ENCODE measurements around the gene RRP1.
"Not testable (repeated sequence)": the region's sequence is repeated elsewhere in the genome, so short reads cannot be mapped to it uniquely, and the experiment has no call there.

The RRP1 gene

DNA sequence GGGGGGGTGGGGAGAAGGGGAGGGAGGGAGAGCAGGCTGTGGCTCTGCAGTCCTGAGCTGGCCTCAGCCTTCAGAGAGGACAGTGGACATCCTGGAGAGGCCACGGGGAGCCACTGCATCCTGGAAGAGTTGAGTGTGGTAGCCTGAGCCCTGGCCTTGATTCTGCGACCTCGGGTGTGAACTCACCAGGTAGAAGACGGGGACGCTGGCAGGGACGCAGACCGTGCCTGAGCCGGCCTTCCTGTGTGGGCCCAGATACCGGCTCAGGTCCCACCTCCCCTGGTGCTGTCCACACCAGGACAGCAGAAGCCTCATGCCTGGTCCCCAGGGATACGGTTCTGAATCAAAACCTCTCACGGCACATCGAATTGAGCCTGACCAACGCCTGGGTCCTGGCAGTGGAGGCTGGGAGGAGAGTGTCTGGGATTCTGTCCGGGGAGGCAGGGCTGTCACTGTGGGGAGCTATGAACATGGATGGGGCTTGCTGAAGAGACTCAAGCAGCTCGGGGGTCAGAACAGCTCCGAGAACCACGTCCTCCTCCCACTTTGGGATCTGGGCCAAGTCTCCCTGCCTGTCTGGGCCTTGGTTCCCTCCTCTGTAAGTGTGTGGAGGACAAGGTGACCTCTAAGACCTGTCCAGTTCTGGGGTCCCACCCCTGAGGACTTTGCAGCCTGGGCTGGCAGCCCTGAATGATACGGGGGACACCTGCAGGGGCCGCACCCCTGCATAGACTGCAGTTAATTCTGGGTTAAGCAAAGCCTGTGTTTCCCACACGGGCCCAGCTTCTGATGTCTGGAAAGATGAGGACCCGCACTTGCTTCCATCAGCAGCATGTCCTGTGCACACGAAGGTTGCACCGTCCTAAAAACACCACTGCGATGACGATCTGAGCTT, 30.4 kb downstream of the RRP1 start:
- DNase-seq: no peak

DNA sequence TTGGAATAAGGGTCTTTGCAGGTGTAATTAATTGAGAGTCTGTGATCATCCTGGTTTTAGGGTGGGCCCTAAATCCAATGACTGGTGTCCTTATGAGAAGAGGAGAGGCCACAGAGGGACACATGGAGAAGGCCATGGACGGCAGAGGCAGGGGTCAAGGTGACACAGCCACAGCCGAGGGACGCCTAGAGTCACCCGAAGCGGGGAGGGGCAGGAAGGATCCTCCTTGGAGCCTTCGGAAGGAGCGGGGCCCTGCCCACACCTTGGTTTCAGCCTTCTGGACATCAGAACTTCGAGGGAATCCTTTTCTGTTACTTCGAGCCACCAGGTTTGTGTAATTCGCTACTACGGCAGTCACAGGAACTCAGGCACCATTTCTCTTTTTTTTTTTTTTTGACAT, 31.1 kb downstream of the RRP1 start:
- no peak for DNase-seq

DNA sequence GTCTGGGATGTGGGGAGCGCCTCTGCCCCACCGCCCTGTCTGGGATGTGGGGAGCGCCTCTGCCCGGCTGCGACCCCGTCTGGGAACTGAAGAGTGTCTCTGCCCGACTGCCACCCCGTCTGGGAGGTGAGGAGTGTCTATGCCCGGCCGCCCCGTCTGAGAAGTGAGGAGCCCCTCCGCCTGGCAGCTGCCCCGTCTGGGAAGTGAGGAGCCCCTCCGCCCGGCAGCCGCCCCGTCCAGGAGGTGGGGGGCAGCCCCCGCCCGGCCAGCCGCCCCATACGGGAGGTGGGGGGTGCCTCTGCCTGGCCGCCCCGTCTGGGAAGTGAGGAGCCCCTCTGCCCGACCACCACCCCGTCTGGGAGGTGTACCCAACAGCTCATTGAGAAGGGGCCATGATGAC, 32.8 kb downstream of the RRP1 start:
- not testable (repeated sequence) for DNase-seq

DNA sequence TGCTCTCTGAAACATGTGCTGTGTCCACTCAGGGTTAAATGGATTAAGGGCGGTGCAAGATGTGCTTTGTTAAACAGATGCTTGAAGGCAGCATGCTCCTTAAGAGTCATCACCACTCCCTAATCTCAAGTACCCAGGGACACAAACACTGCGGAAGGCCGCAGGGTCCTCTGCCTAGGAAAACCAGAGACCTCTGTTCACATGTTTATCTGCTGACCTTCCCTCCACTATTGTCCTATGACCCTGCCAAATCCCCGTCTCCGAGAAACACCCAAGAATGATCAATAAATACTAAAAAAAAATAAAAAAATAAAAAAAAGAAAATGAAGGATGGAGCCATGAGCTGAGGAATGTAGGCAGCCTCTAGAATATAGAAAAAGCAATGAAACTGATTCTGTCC, 33.4 kb downstream of the RRP1 start:
- not testable (repeated sequence) for DNase-seq

DNA sequence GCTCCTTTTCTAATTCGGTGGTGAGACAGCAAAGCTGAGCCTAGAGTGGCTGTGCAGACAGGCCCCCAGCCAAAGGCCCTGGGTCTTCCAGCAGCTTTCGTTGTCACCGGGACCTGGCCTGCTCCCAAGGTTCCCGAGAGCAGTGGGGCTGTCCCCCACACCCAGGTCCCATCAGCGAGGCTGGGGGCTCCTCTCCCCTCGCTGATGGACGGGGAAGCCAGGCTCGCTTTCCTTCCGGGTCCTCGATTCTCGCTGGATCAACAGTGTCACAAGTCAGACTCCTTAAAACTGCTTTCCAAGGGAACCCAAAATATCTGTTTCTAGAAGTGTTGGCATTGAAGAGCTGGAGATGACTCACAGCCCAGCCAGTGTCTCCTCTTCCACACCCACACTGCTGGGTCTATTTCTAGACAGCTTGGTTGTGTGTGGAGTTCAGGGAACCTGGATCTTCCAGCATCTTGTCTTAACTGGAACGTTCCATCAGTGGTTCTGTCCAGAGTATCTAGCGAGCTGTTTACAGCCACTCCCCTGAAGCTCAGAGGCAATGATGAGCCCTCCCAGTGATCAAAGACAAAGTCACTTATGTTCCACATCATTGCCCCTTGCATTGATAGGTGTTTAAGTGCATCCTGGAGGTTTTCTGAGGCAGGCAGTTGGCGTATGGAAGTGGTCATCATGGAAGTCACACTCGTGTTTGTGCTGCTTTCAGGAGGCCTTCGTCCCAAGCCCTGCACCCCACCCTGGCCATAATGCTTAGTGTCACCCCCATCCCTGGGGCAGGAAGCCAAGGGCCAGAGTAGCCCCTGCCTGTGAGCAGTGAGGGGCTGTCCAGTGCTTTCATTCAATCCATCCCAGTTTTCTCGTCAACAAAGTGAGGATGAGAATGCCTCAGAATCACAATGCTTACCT, 35.2 kb downstream of the RRP1 start:
- no peak for DNase-seq

DNA sequence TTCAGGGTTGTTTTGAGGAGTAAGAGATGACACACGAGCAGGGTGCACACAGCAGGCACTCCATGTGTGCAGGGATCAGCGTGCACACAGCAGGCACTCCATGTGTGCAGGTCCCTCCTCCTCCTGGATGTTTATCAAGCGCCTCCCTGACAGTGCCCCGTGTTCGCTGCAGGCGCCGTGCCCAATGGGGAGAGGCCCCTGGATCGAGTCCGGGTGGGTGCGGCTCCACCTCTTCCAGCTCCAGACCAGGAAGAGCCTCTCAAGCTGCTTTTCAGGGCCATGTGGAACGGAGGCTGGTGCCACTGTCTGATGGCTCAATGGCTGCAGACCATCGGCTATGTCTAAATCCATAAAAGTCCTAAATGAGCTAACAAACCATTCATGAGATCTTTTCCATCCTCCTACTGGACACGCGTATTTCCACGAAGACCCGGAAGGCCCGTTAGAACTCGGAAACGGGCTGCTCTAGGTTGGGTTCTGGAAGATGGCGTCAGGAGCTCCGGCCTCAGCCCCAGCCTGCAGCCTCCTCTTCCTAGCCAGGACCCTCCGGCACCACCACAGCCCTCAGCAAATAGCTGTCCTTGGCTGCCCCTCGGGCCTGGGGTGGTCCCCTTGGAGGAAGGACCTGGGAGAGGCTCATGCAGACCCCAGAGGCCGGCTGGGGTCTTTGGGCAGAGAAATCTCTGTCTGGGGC, 36.0 kb downstream of the RRP1 start:
- no peak for DNase-seq

DNA sequence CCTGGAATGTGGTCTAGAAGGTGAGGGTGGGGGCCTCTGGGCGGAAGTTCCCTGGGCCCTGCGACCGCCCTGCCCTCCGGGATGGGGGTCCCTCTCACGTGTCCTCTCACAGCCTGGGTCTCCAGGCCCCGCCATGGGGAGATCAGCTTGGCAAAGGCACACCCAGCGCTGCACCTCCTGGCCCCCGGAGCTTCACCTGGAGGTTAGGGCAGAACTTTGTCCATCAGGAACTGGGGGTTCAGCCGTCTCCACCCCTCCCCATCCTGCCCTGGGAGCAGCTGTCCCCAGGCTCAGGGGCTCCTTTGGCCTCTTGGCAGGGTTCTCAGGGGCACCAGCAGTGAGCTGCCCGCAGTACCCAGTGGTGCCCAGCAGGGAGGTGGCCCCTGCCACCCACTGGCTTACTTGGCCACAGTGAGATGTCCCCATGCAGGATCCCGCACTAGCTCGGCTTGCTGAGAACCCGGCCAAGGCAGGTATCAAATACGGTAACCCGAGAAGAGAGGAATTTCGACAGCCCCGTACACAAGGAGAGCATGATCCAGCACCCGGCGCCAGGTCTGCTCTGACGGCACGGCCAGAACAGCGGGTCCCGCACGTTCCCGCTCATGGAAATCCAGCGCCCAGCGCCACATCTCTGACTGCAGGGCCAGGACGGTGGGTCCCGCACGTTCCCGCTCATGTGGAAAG, 36.7 kb downstream of the RRP1 start:
- DNase-seq: no peak

DNA sequence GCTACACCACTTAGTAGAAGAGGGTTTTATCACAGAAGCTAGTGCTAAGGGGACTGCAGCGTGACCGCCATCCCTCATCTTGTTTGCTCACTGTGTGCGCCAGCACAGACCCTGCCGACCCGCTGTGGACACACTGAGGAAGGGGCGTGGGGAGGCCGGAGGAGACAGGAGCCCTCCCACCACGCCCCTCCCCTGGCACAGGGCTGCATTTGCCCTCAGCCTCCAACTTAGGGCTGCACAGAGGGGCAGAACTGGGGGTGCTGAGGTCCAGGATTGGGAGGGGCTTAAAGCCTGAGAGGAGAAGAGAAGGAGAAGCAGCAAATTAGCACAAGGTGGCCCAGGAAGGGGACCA, 37.2 kb downstream of the RRP1 start:
- no peak for DNase-seq

DNA sequence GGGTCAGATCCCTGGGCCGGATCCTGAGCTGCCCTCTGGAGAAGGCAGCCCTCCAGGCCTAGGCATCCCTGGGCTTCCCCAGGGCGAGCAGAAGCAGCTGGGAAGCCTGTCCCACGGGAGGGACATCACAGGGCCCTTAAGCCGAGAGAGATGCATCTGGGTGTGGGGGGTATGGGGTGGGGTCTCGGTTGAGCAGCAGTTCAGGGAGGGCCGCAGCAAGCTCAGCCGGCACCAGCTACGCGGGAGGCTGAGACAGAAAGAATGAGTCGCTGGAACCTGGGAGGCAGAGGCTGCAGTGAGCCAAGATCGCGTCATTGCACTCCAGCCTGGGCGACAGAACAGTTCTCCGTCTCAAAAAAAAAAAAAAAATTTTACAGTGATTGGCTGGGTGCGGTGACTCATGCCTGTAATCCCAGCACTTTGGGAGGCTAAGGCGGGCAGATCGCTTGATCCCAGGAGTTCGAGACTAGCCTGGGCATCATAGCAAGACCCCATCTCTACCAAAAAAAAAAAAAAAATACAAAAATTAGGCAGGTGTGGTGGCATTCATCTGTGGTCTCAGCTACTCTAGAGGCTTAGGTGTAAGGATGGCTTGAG, 37.7 kb downstream of the RRP1 start:
- no peak for DNase-seq

DNA sequence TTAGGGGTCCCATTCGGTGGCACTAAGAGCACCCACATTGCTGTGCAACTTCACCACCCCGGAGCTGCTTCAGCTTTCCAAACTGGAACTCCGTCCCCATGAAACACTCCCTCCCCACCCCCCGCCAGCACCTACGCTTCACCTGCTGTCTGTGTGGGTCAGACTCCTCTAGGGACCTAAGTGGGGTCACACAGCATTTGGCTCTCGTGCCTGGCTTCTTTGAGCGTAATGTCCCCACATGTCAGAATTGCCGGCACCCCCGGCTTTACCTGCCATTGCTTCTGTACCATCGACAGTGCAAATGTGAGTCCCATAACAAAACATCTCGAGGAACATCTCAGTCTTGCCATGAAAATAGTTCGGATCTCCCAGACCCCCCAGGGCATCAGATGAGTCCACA, 39.8 kb downstream of the RRP1 start:
- DNase-seq: no peak

DNA sequence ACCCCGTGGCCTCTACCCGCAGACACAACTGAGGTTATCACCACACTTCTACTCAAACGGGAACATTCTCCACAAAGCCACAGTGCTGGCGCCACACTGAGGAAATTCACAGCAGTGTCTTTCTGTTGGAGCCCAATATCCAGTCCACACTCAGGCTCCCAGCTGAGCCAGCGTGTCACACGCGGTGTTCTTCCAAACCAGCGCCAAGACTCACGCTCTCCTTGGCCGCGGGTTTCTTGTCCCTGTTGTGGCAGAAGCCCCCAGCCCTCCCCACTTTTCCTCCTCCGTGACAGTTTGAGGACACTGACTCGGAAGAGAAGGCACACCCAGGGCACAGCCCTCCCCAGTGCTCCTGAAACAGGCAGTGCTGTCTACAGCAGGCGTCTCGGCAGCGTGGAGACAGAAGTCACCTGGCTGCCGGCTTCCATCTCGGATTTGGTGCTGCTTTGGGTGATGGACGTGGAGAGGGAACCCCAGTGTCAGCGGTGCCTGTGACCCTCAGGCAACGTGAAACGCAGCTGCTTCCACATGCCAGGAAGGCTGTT, 40.3 kb downstream of the RRP1 start:
- no peak for DNase-seq

DNA sequence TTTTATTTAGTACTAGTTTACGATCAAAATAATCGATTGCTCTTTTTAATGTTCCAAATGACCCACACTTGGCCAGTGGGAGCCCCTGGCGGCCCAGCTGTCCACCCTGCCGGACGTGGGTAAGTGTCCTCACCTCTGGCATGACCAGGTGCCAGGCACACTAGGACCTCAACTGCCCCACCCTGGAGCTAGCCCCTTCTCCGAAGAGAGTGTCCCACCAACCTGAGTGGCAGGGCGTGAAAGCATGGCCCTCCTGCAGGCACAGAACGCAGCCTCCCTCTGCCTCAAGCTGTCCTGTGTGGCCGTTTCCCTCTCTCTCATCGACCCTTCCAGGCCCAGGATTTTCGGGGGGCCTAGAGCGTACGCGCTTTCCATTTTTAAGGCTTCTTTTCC, 42.8 kb downstream of the RRP1 start:
- no peak for DNase-seq

DNA sequence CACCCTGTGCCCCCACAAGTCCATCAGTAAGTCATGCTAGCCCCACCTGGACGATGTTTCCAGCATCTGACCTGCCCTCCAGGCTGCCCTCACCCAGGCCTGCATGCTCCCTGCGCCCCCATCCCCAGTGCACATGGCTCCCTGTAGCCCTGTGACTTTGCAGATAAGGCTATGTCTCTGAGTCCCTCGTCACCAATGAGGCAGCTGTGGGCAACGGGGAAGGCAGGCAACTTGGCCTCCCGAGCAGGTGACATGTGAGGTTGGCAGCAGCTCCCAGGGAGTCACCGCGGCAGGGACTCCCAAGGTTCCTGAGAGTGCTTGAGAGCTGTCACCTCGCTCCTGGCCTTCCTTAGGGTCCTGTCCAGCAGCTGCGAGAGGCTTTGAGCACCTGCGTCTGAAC, 43.3 kb downstream of the RRP1 start:
- DNase-seq: no peak

DNA sequence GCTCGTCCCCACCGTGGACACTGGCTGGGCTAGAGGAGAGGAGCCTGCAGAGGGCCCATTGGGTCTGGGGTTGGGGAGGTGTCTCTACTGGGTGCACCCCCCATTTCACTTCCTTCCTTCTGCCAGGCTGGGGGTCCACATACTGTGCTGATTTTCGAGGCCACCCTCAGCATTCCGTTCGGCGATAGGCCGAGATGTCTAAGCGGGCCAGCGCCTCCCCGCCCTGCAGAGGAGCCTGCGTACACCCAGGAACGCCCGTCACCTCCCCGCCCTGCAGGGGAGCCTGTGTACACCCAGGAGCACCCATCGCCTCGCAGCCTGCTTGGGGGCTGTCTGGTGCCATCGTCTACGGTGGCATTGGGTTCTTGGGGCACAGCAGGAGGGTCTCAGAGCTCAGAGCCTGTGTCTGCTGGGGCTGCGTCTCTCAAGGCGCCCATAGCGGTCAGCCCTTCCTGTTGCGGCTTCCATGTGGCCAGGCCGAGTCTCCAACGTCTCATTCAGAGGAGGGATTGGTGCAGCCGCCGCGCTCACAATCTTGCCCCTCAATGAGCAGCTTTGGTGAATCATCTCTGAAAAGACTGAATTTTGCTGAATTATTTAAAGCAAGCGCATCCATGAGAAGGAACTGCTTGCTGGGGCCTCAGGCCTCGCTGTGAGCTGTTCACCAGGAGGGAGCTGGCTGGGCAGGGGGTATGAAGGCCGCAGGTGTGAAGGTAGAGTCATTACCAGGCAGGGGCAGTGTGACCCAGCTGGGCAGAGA, 44.9 kb downstream of the RRP1 start:
- no peak for DNase-seq

DNA sequence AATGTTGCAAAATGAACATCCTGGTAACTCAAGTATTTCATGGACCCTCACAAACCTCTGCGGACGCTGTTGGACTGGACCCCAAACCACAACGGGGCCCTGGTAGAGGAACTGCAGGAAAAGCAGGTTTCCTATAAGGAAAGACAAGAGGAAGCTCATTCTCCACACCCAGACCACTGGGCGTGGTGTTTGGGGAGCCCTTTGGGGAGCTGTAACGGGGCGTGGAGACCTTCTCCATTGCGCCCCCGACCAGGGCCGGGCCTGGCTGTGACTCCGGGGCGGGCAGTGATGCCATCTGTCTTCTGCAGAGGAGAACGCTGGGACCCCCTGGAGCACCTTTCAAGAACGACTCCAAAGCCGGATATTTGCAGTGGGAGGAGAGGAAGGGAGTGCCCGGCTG, 45.7 kb downstream of the RRP1 start:
- no peak for DNase-seq

DNA sequence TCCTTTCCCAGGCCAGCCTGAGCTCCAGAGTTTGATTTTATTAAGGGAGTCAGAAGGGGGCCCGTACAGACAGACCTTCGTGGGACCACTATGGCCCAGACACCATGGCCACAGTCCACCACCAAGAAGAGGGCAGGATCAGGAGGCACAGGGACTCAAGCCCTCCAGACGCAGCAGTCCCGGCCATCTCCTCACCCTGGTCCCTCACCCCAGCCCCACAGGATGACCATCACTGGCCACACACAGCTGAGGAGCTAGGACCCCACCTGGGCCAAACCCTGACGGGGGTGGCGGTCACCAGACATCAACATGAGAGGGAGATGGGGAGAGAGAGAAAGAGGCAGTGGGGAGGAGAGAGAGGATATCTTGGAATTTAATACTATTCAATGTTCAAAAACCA, 46.5 kb downstream of the RRP1 start:
- no peak for DNase-seq

DNA sequence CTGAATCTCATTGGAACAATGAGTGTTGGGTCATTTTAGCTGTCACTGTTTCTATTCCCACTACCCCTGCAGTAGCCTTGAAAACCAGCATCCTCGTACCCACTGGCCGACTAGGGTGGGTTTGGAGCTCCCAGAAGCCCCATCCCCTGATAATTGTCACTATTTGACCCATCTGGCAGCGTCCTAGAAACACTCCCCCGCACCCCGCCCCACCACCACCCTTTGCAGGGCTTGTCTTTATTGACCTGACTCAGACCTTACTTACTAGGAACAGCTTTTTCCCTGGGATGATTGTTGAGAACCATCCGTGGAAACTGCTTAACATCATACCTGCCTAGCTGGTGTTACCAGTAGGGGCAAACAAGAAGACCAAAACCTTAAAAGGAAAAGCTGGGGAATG, 47.2 kb downstream of the RRP1 start:
- no peak for DNase-seq

DNA sequence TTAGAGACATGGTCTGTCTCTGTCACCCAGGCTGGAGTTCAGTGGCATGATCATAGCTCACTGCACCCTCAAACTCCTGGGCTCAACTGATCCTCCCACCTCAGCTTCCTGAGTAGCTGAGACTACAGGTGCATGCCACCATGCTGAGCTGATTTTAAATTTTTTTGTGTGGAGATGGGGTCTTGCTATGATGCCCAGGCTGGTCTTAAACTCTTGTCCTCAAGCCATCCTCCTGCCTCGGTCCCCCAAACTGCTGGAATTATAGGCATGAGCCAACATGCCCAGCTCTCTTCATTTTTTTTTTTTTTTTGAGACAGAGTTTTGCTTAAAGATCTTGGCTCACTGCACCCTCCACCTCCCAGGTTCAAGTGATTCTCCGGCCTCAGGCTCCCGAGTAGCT, 50.9 kb downstream of the RRP1 start:
- no peak for DNase-seq

DNA sequence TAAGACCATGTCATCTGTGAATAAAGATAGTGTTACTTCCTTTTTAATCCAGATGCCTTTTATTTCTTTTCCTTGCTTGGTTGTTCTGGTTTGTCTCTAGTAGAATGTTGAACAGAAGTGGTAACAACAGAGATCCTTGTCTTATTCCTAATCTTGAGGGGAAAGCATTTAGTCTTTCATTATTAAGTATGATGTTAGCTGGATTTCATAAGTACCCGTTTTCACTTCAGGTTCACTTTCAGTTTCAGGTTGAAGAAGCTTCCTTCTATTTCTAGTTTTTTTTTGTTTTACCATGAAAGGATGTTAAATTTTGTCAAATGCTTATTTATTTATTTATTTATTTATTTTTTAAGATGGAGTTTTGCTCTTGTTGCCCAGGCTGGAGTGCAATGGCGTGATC, 53.4 kb downstream of the RRP1 start:
- no peak for DNase-seq

DNA sequence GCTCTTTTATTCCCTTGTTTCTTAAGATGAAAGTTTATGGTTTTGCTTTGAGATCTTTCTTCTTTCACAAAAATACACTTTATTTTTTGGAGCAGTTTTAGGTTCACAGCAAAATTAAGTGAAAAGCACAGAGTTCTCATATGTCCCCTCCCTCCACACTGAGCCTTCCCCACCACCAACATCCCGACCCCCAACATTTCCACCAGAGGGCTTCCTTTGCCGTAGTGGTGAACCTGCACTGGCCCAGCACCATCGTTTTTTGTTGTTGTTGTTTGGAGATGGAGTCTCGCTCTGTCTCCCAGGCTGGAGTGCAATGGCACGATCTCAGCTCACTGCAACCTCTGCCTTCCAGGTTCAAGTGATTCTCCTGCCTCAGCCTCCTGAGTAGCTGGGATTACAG, 55.5 kb downstream of the RRP1 start:
- not testable (repeated sequence) for DNase-seq

DNA sequence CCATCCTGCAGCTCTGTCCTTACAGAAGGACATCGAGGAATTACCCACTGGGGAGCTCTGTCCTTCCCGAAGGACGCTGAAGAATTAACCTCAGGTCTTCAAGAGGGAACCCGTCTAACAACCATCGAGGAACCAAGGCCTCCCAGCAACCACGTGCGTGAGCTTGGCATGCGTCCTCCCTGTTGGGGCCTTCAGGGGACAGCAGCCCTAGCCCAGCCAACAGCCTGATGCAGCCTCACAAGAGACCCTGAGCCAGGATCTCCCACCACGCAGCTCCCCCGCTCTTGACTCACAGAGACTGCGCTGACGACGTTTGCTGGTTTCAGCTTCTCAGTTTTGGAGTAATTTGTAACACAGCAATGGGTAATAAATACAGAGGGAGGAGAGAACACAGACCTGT, 56.0 kb downstream of the RRP1 start:
- no peak for DNase-seq
